ENCODE measurements around the gene INHA.
A peak's percentile ranks its signal among the peaks of the same experiment; 100 is the strongest.

The INHA gene

DNA sequence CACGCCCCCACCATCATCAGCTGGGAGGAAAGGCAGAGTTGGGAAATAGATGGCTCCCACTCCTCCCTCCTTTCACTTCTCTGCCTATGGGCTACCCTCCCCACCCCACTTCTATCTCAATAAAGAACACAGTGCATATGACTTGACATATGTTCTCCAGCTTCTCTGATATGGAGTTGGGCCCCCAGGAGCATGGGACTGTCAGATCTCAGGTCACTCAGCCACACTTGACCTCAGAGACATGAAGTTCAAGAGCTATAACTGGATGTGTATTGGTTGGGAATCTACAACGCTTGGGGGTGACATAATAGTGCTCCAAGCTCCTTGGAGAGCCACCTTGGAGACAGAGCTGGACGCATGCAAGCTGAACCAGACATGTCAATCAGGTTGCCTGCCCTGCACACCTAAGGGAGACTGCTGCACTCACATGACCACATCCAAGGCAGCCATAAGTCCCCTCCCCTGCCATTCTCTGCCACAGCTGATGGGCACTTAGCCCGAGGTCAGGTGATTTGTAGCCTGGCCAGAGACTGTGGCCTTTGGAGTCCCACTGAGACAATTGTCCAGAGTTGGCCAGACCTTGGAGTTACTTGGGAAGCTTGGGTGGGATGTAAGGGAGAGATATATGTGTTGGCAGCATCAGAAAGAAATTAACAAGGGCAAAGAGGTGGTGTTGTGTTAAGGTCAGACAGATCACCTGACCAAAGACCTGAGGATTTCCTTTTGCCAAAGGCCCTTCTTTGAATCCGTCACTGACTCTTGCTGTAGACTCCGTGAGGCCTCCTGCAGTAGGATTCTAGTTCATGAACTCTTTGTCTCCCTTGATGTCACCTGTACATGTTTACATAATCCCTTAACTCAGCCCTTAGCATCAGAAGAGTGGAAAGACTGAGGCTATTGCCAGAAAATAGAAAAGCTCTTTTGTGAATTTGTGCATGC, 3.7 kb downstream of the INHA start:
- no peak for DNase-seq

DNA sequence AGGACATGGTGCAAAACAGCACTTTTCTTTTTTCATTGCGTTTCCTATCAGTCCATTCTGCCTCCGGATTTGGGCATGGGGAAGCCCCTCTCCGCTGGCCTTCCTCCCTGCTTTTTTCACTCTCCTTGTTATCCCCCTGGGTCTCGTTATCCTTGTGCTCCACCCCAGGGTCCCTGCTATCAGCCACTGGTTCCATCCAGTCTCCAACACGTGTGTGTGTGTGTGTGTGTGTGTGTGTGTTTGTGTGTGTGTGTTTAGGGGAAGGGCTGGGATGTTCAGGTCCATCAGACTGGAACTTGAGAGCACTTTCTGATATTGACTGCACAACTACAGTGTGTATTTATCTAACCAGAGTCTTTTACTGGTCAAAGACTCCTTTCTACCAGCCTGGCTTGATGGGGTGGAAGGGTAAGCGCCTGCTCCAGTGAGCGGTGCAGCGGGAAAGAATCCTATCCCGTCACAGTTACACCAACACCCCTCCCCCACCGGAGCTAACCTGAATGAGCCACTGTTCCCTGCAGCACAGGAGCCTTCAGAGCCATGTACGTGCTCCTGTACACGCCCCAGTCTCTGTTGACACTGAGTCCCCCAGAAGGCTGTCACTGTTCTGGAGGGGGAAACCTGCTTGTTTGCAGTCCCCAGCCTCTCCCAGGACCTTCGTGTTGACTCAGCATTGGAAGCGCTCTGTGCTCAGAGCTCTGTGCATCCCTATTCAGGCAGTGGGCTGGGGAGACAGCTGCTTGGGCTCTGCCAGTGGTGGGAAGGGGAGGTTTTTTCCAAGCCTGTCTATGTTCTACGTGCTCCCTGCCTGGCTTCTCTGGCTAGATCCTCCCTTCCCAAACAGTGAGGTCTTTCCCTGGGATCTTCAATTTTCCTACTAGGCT, 4.6 kb downstream of the INHA start:
- no peak for DNase-seq

DNA sequence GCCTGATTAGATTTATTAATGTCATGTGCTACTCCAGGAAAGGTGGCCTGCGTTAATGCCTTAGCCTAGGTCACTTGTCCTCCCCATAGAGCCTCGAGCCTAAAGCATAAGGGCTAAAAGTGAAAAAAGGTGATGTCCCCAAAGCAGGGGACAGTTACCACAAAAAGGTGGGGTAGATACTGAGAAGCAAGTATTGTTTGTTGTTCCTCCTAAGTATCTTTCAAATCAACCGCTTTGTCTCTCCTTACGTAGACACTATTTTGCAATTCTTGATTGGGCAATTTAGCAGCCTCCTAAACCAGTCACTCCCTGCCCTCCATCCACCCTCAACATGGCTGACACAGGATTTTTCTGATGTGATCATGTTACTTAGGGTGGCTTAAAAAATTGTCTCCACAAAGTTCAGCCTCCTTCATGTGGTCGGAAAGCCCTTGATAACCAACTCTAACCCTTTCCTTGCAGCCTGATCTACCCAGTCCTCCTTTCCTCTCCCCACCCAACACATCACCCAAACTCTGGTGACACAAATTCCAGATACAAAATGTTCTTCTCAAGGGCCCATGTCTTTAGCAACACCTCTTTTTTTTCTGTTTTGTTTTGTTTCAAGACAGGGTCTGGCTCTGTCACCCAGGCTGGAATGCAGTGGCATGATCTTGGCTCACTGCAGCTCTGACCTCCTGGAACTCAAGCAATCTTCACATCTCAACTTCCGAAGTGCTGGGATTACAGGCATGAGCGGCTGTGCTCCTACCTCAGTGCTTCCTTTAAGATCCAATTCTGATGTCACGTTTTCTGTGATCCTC, 6.9 kb downstream of the INHA start:
- DNase-seq: no peak

DNA sequence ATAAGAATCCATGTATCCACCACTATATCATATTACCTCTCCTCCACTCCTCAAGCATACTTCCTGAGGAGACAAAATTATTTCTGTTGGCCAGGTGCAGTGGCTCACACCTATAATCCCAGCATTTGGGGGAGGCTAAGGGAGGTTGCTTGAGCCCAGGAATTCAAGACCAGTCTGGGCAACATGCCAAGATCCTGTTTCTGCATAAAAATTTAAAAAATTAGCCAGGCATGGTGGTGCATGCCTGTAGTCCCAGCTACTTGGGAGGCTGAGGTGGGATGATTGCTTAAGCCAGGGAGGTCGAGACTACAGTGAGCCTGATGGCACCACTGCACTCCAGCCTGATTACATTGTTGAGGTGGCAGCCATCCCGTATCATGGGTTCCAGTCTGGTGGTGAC, 9.2 kb downstream of the INHA start:
- DNase-seq: no peak

DNA sequence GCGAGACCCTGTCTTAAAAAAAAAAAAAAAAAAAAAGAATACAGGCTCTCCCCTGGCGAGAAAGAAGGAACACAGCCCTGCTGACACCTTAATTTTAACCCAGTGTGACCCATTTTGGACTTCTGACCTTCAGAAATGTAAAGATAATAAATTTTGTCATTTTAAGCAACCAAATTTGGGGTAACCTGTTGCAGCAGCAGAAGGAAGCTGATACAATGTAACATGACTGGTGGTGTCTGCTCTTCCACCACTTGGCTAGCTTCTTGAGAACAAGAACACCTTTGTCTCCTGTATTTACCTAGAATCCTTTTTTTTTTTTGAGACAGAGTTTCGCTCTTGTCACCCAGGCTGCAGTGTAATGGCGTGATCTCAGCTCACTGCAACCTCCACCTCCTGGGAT, 19.0 kb downstream of the INHA start:
- DNase-seq: no peak

DNA sequence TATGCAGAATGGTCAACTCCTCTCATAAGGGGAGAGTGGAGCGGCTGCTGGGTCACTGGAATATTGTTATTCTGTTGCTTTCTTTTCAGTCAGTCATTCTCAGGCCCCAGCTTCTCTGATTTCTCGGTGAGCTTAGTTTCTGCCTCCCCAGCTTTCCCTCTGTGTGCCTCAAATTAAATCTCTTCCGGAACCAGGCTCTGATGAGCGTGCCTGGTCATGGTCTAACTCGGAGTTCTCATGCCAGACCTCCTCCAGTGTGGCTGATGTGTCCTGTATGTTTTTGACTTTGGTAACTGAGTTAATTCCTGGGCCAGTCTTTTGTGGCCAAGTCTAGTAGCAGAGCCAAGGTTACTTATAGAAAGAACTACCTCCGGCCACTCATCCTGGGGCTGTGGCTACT, 20.6 kb downstream of the INHA start:
- DNase-seq: no peak

DNA sequence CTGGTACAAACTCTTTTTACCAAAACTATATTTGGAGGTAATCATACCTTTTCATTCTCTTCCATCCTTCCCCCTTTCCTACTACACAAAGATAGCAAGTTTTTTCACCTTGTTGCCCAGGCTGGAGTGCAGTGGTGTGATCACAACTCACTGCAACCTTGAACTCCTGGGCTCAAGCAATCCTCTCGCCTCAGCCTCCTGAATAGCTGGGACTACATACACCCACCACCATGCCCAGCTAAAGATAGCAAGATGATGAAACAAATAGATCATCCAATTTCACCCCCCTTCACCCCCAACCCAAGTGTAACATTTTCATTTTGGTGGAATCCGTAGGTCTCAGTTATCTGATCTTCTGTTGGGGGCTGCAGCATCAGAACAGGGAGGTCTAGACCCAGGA, 21.0 kb downstream of the INHA start:
- no peak for DNase-seq

DNA sequence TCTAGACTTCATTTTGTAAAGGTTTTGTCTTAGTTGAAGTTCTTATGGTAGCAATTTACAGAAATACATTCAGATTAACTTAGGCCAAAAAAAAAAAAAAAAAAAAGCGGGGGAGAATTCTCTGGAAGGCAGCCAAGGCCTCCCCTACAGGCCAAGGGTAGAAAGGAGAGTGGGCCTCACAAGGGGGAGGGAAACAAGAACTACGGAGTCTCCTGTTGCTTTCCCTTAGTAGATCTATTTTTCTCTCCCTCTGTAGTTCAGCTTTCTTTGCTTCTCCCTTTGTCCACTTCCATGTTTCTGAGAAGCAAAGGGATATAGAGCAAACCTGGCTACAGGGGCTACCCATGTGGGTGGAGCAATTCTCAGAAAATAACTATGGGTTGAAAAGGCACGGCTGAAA, 23.1 kb downstream of the INHA start:
- no peak for DNase-seq

DNA sequence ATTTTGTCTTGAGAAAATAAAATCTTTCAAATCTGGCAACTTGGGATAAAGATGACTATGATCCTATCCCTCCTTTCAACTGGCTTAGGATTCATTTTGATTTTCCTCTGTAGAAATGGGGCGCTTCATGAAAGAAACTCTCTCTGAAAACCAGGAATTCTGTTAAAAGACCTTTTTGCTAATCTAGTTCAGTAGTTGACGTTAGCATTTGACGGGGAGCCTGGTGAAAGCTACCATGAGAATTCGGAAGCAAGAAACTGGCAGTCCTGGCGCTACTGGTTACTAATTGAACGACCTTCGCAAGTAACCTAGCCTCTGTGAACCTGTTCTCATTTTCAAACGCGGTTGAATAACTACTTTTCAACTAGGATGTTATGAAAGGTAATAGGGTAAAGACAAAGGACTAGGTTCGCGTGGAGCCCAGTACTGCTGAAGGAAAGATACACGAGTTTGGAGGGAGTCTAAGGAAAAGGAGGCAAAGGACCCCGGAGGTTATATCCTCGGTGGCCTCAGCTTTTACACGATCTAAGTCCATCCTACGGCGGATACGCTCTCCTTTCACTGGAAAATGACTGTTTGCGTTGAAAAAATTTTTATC, 24.9 kb downstream of the INHA start:
- no peak for DNase-seq

DNA sequence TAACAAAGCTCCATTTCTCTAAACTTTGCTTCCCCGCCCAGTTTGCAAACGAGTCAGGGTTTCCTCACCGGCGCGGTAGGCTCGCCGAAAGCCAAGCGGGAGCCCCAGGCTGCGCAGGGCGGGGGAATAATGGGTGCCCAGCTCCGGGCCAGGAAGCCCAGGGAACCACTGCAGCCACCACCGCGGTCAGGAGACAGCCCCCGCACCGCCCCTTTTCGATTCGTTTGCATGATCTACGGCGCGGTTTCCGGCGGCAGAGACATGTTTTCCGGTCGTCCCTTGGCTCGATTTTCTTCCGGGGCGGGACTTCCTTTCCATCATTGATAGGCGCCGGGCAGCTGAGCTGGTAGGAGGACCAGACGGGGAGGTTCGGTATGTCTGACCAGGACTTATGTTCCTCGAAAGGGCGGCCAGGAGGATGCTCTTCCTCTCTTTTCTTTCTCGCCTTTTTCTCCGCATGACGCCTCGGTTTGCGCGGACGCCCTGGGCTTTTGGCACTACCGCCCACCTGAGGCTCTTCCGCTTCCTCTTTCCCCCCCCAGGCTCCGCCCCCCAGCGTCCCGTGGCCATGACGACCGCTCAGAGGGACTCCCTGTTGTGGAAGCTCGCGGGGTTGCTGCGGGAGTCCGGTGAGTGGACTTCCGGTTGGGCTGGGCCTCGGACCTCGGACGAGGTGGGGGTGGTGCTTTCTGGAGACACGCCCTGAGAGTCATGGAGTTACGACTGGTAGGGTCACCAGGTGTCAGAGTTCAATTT, 25.6 kb downstream of the INHA start, which contains the start of gene STK11IP:
STK11IP (plus strand) TSS at position 306 of the 756 bp plus-strand sequence; CDS start at position 569, 263 bp downstream.
- DNase-seq: peak; percentile 81

DNA sequence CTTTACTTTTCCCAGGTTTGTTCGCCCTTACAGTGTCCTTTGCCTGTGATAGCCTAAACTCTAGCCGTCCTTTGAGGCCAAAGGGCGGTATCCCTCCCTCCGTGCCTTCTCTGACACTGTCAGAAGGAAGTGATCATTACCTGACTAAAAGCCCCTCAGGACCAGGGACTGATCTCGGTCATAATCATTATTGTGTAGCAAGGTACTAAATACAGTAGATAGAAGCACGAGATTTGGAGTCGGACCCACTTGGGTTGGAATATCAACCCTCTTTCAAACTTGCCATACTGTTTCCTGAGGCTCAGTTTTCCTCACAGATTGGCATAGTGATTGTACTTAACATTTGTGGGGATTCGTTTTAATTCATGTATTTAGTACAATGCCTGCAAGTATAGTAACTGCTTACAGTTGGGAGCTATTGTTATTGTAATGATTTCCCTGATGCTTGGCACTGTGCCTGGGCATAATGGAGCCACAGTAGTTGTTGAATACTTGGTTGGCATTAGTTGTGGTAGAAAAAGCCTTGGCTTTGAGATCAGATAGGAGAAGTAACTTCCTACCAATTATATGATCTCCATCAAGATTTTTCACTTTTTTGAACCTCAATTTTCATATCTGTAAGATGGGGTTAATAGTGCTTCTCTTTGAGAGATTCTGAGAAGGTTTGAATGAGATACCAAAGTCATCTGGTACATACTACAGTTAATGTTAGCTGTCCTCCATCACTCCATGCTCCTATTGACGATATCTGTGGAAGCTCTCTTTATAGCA, 26.4 kb downstream of the INHA start:
- DNase-seq: peak; percentile 1

DNA sequence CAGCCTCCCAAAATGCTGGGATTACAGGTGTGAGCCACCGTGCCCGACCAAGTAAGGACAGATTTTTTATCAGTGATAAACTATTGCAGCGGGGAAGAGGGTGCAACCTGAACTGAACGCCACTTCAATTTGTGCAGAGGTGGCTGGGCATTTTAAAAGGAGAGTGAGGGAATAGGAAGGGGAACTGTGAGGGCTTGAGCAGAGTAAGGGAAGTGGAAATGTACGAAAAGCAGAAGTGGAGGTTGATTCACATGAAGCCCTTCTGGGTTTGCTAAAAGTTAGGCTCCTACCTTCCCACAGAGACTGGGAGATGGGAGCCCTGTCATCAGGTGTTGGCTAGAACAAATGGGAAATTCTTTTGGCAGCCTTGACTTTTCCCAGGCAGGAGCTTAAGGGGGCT, 31.7 kb downstream of the INHA start:
- no peak for DNase-seq

DNA sequence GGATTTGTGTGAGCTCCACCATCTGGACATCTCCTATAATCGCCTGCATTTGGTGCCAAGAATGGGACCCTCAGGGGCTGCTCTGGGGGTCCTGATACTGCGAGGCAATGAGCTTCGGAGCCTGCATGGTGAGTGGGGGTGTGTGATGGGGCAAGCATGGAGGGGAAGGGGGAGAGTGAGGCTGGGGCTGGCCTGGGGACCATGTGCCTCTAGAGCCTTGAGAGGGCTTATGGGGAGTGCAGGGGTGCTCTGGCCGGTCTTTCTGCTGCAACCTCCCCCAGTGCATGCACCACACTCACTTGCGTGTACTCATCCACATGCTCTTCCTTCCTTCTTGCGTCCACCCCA, 33.5 kb downstream of the INHA start:
- no peak for DNase-seq

DNA sequence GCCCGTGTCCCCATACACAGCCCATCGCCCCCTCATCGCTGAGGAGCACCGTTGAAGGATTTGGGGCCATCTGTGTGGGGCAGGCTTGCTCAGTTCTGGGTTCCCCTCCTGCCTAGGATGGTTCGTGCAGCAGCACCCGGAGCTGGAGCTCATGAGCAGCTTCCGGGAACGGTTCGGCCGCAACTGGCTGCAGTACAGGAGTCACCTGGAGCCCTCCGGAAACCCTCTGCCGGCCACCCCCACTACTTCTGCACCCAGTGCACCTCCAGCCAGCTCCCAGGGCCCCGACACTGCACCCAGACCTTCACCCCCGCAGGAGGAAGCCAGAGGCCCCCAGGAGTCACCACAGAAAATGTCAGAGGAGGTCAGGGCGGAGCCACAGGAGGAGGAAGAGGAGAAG, 35.8 kb downstream of the INHA start:
- DNase-seq: no peak

DNA sequence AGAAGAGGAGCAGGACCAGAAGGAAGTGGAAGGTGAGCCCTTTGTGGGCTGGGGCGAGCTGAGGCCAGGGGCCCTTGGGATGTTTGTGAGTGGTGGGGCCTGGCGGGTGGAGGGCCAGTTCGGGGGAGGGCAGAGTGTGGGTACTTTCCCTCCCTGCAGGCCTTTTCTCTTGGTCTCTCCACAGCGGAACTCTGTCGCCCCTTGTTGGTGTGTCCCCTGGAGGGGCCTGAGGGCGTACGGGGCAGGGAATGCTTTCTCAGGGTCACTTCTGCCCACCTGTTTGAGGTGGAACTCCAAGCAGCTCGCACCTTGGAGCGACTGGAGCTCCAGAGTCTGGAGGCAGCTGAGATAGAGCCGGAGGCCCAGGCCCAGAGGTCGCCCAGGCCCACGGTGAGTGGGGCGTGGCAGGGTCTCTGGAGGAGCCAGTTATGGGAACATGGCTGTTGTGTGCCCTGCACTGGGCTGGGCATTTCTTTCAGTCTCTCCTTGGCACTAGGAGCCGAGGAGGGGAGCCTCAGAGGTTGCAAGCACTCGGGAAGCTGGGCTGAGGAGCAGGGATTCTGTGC, 36.4 kb downstream of the INHA start:
- DNase-seq: no peak

DNA sequence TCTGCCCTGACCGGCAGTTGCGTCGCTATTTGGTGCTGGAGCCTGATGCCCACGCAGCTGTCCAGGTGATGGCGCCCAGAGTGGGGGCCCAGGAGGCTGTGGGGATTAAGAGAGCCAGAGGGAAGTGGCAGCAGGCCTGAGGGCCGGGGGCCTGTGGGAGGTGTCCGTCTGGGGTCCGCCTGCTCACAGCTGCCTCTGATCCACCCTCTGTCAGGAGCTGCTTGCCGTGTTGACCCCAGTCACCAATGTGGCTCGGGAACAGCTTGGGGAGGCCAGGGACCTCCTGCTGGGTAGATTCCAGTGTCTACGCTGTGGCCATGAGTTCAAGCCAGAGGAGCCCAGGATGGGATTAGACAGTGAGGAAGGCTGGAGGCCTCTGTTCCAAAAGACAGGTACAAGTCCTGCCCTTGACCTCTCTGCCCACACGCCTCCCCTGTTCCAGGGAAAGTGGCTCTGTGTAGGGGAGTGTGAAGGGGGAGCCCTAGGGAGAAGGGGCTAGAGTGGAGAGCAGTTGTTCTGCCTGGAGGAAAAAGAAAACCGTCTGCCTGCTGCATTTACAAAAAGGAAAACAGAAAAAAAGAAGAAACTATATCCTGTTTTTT, 37.1 kb downstream of the INHA start:
- no peak for DNase-seq

DNA sequence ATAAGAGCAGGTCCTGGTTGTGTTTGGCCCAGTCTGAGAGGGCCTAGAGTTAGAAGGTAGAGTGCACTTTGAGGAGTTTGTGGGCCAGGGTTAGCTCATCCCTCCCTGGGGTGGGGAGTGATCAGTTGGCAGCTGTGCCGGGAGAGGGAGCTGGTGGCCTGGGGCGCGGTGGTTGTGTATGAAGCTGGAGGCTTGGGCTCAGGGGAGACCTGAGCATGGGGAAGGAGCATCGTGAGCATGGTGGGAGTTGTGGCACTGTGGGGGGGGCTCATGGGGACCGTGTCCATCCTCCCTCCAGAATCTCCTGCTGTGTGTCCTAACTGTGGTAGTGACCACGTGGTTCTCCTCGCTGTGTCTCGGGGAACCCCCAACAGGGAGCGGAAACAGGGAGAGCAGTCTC, 39.2 kb downstream of the INHA start:
- DNase-seq: no peak

DNA sequence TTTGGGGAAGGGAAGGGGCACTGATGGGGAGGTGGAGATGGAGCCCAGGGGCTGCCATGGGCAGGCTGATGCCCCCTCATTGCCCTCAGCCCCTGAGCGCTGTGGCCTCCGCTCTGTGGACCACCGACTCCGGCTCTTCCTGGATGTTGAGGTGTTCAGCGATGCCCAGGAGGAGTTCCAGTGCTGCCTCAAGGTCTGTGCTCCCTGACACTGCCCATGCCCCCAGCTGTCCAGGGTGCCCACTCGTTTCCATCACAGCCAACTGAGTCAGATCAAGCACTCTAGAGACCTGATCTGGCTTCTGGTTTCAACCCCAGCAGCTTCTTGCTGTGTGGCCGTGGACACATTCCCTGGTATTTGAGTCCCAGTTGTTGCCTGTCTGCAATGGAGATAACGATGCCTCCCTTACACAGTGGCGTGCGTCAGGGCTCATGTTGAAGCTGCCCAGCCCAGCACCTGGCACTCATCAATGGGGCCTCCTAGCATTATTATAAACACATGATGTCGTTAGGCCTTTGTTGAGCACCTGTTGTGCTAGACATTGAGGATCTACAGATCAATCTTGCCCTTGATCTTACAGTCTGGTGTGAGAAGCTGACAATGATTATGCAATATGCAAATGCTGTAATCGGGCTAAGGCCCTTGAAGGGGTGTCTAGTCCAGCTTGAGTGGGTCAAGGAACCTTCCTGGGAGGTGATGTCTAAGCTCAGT, 39.9 kb downstream of the INHA start:
- DNase-seq: no peak

DNA sequence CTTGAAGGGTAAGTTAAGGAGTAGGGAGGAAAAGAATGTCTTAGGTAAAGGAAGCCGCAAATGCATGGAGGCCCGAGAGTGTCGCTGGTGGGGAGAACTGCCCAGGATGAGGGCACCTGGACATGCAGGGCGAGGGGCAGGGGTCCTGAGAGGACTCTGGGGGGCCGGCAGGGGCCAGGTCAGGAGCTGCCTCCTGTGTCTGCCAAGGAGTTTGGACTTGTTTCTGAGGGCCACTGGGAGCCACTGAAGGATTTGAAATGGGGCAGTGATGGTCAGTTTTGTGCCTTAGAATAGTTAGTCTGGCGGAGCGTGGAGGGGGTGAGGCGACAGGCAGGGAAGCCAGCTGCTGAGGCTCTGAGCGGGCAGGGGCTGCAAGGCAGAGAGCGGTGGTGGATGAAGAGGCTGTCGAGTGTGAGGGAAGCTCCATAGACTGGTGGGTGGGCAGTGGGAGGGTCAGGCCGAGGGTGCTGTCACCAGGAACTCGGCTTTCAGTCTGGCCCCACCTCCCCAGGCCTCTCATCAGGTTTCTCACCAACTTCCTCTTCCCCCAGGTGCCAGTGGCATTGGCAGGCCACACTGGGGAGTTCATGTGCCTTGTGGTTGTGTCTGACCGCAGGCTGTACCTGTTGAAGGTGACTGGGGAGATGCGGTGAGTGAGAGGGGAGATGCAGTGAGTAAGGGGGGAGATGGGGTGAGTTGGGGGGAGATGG, 40.6 kb downstream of the INHA start:
- DNase-seq: no peak

All from NCI-H446 treated with DMSO at 0.1 percent for 48 hours (cell line).